Endothelial cell of hepatic sinusoid (primary cell): Measurements from ENCODE around the gene DCD.
"Not testable (repeated sequence)": the region's sequence is repeated elsewhere in the genome, so short reads cannot be mapped to it uniquely, and the experiment has no call there.

Experiments
- in situ Hi-C: cut with HindIII; loops from 2 replicates; pipeline ENCODE4 v1.10.0; 2017; ENCODE audit warnings: low sequenced_read_pairs

DCD gene

GRCh38 chr12:54654926-54655325, 6.8 kb upstream of the DCD start:
- in situ Hi-C loops: no loop called here

GRCh38 chr12:54653025-54653424, 4.9 kb upstream of the DCD start:
- in situ Hi-C loops: no loop called here

GRCh38 chr12:54650889-54651288, 2.7 kb upstream of the DCD start:
- in situ Hi-C loops: no loop called here

- in situ Hi-C loops: no loop called here
Observed at GRCh38 chr12:54650409-54650808, 2.2 kb upstream of the DCD start.

DNA sequence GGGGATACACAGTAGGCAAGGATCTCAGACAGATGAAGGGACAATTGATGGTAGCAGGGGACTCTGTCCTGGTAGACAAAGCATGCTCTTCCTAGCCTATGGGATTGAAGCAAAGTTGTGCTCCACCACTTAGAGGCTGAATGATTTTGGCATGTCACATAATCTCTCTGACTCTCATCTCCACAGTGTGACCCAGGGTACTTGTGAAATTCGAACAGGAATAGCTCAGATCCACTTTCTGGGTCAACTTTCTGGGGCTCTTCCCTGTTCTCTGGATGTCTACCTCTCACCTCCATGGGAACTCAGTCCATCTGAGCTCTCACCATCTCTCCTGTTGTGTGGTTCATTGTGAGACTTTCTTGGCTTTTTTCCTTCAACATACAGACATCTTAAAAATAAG, 1.7 kb upstream of the DCD start:
- in situ Hi-C loops: no loop called here

DNA sequence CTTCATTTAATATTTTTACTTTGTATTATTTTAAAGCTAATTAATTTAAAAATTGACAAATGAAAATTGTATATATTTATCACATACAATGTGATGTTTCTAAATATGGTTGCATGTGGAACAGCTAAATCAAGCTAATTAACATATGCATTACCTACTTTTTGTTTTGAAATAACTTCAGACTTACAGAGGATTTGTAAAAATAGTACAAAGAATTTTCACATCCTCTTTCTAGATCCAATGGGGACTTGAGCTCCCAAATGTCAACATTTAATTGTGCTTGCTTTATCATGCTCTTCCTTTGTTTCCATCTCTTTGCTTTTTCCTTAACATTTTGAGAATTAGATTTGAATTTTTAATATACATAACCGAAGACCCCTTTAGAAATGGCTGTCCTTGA, 6.6 kb downstream of the DCD start:
- in situ Hi-C loops: no loop called here

DNA sequence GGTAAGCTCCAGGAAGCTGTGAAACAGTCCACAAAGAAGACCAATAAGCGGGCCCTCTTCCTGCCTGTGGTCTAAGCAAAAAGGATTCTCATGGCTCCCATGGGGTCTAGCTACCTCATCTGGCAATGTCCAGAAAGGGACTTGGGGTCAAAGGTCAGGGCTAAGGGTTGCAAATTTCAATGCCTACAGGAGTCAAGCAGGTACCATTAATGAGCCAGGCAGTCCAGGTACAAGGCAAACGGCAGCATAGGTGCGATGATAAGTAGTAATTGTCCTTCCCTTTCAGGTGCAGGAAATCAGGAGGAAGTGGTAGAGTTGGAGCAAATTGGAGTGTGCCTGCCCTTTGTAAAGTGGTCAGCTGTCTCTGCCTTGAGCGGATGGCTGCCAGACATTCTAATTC, 7.1 kb downstream of the DCD start:
- in situ Hi-C loops: no loop called here

DNA sequence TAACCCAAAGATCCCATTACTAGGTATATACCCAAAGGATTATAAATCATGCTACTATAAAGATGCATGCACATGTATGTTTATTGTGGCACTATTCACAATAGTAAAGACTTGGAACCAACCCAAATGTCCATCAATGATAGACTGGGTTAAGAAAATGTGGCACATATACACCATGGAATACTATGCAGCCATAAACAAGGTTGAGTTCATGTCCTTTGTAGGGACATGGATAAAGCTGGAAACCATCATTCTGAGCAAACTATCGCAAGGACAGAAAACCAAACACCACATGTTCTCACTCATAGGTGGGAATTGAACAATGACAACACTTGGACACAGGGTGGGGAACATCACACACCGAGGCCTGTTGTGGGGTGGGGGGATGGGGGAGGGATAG, 9.1 kb downstream of the DCD start:
- in situ Hi-C loops: not testable (repeated sequence)

- in situ Hi-C loops: no loop called here
Observed at GRCh38 chr12:54634795-54635194, 13.4 kb downstream of the DCD start, which contains the start of gene LACRT. Gene LACRT (minus strand): TSS chr12:54634895. CDS start chr12:54634841, 54 bp downstream.

DNA sequence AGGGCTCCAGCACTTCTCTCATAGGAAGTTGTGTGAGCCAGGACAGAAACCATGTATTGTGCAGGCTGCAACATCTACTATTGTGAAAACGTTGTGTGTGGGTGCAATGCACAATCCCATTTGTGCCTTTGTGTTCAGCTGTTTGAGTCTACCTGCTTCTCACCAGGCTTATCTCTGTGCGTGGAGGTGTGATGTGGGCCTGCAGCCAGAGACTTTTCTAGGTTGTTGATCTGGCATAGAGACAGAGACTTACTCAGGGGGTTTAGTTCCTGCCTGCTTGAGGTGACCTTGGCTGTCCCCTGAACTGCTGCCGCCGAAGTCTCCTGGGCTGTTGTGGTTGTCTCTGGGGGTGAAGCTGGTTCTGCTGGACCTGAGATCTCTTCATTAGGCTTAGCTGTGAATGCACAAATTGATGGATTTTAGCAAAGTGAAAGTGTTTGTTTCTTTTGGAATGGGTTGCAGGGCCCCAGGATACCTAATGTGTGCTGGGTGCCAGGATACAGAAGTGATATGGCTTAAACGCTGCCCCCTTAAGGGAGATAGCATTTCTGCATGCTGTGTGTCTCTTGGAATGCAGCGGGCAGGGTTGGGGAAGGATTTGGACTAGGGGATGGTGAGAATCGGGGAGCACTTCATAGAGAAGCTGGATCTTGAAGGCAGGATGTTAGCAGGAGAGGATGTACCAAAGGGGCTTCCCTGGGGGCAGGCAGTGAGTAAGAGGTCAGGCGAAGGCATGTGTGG, 16.0 kb downstream of the DCD start:
- in situ Hi-C loops: no loop called here

DNA sequence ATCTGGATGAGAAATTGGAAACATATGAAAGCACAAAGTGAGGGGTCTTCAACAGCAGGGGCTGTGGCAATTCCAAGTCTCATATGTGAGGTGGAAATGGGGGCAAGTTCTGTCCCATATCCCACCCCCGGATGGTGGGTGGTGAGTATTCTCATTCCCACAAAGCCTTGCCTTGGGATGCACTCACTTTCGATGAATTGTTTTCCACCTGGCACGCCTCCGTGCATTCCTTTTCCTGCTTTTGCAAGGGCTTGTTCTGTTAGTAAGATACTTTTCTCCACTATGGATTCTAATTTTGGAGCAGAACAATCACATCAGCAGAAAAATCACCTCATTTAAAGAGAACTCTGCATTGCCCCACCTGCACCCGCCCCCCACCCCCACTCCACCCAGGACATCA, 16.6 kb downstream of the DCD start:
- in situ Hi-C loops: no loop called here

DNA sequence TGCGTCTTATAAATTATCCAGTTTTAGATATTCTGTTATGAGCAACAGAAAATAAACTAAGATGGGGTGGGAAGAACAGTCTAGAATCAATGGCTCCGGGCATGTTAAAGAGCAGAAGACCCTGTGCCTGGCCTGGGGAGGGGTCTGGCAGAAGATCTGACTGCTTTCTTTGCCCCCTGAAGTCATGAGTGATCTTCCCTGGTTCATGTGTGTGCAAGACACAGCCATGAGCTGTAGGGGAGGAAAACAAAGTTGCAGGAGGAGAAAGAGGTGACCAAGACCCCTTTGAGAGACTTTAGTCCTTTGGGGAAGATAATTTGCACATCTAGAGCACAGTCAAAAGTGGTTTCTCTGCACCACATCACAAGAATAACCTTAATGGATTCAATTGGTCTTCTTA, 18.2 kb downstream of the DCD start:
- in situ Hi-C loops: no loop called here

- in situ Hi-C loops: no loop called here
Observed at GRCh38 chr12:54628186-54628846, 19.8 kb downstream of the DCD start.

DNA sequence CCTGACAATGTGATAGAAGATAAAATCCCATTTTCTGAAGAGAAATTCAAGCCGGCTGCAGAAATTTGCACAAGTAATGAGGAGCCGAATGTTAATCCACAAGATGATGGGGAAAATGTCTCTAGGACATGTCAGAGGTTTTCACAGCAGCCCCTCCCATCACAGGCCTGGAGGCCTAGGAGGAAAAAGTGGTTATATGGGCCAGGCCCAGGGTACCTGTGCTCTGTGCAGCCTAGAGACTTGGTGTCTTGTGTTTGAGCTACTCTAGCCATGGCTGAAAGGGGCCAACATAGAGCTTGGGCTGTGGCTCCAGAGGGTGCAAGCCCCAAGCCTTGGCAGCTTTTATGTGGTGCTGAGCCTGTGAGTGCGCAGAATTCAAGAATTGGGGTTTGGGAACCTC, 20.9 kb downstream of the DCD start:
- in situ Hi-C loops: no loop called here

DNA sequence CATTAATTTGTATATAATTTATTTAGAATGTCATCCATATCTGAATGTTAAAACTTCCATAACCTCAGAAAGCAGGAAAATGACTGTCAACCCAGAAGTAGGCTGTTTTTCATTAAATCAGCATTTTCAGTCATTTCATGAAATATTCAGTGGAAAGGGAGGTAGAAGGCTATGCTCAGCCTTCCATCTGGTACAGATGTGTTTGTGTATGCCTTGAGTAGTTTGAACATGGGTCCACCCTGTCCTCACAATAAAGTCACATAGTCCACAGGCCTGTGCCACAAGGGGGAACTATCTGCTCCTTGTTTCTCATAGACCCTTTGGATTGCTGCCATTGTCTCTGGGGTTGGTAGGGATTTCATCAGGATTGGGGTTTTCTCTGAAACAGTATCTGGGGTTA, 22.6 kb downstream of the DCD start:
- in situ Hi-C loops: no loop called here

DNA sequence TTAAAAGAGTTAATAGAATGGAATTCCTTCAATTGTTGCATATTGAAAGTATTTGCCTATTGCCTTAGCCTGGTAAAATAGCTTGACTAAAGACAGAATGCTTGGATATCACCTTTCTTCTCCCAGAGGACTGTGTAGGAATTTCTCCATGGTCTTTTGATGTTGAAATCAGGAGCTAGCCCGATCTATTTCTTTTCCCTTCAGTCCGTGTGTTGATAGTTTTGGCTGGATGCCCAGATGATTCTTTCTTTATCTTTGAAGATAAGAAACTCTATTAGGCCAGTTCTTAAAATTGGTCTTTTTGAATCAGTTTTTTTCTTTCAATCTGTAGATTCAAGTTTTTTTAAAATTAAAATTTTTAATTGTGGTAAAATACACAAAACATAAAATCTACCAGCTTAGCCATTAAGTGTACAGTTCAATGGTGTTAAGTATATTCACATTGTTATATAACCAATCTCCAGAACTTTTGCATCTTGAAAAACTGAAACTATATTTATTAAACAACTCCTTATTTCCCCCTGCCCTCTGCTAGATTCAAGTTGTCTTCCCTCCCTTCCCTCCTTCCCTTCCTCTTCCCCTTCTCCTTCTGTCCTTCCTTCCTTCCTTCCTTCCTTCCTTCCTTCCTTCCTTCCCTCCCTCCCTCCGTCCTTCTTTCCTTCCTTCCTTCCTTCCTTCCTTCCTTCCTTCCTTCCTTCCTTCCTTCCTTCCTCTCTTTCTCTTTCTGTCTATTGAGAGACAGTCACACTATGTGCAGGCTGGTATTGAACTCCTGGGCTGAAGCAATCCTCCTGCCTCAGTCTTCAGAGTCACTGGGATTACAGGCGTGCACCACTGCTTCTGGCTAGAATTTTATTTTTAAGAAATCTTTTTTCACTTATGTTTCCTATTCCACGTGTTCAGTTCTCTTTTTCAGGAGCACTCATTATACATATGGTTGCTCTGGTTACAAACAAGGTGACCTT, 23.6 kb downstream of the DCD start:
- in situ Hi-C loops: no loop called here

- in situ Hi-C loops: no loop called here
Observed at GRCh38 chr12:54622463-54623183, 25.5 kb downstream of the DCD start.

DNA sequence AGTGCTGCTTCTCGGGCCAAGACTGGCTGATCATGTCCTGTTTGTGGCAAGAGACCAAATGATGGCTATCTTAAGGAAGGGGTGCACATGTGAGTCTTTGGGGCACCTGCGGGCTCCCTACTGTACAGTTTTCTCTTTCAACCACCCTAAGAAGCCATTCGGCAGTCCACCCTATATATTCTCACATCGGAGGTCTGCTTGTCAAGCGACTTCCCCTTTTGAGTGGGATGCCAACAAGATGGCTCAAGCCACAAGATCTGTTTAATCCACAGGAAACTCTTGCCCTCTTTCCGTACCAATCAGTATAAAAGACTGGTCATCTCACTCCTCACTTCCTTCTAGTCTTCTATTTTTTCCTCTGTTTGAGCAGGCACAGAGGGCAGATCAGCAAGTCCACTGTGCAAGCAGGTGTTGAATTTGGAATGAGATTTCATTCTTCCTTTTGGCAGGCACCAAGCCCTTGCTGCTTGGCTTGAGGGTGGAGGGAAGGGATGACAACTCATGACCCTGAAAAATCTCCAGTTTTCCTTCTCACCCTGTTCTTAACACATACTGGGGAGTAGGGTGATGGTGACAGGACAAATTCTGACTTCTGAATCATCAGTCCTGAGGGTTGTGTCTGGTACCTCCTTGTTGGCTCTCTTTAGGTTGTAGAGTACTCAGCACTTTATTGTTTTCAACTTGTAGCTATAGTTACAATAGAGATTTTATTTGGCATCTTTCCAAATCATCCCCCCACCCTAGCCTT, 31.1 kb downstream of the DCD start:
- in situ Hi-C loops: no loop called here

DNA sequence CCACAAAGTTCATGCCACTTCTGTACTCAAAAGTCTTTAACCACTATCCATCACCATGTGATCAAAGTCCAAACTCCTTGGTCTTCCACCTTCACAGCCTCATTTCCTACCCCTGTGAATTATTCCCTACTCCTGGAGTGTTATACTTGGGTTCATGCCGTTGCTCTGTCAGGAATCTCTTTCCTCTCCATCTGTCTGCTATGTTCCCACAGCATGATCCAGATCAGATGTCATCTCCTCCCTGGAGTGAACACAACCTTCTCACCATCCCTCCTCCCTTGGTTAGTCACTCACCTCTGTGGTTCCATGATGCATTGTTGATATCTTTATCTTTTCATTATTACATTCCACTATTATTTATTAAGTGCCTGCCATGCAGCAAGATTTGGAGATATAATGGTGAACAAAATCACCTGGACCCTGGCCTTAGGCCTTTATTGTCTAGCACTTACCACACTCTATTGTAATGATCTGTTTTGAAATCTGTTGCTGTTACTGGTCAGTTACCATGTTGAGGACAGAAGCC, 35.9 kb downstream of the DCD start:
- in situ Hi-C loops: no loop called here

DNA sequence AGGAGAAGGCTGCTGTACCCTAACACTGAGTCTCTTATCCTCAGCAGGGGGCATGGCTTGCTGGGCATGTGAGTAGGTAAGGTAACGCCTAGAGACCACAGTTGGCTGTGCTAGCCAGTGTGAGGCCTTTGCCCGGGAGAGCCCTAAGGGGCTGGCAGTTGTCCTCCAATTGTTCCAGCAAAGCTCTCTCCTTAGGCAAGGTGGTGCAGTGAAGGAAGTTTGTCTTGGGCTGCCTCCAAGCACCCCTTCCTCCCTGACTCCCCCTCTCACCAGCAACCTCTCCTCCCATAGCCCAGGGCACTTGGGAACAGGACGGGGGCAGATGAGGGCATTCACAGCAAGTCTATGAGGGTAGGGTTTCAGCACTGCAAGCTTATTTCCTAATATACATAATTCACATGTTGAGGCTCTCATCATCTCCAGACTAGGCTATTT, 36.4 kb downstream of the DCD start:
- in situ Hi-C loops: no loop called here
